OCI-LY1 (cell line): ENCODE data around the gene ZNF609.

Experiments used
- H2AFZ ChIP-seq: fragments of 200-600 bp; sonication (generic), shearing (Covaris generic); 2 replicates; pipeline ENCODE4 v1.6.0; 2014; ENCODE audit warnings: antibody characterized with exemption, mild to moderate bottlenecking, low read length
- H3F3A ChIP-seq: fragments of 200-600 bp; sonication (generic), shearing (Covaris generic); 2 replicates; pipeline ENCODE4 v1.6.0; 2014; ENCODE audit warnings: mild to moderate bottlenecking, antibody characterized with exemption, low read length, moderate library complexity; ENCODE audit not compliant: insufficient read depth
- H3K27ac ChIP-seq: fragments of 200-600 bp; sonication (generic); 2 replicates; pipeline ENCODE4 v1.5.1; 2014; ENCODE audit warnings: low read length, mixed run types, mild to moderate bottlenecking, low read depth; ENCODE audit not compliant: poor library complexity, severe bottlenecking
- H3K27me3 ChIP-seq: fragments of 200-600 bp; sonication (generic); 2 replicates; pipeline ENCODE4 v1.6.0; 2014; ENCODE audit warnings: antibody characterized with exemption, mild to moderate bottlenecking, low read length, moderate library complexity; ENCODE audit not compliant: insufficient read depth
- H3K36me3 ChIP-seq: fragments of 200-600 bp; sonication (generic); 2 replicates; pipeline ENCODE4 v1.6.1; 2014; ENCODE audit warnings: mild to moderate bottlenecking, antibody characterized with exemption, low read length, moderate library complexity, mixed read lengths; ENCODE audit not compliant: insufficient read depth
- H3K4me1 ChIP-seq: fragments of 200-600 bp; sonication (generic); 2 replicates; pipeline ENCODE4 v1.5.1; 2014; ENCODE audit warnings: mild to moderate bottlenecking, low read length, moderate library complexity; ENCODE audit not compliant: insufficient read depth, severe bottlenecking
- H3K4me2 ChIP-seq: fragments of 200-600 bp; sonication (generic), shearing (Covaris generic); 2 replicates; pipeline ENCODE4 v1.6.1; 2014; ENCODE audit warnings: low read length
- H3K4me3 ChIP-seq: fragments of 200-600 bp; sonication (generic); 2 replicates; pipeline ENCODE4 v1.5.1; 2014; ENCODE audit warnings: low read length, low read depth, mild to moderate bottlenecking, mixed read lengths; ENCODE audit not compliant: poor library complexity, severe bottlenecking
- H3K79me2 ChIP-seq: fragments of 200-600 bp; shearing (Covaris generic); 2 replicates; pipeline ENCODE4 v1.6.1; 2016; ENCODE audit warnings: mixed run types, low read length, mixed read lengths; ENCODE audit not compliant: insufficient read depth
- H3K9ac ChIP-seq: fragments of 200-600 bp; sonication (generic), shearing (Covaris generic); 2 replicates; pipeline ENCODE4 v1.6.1; 2014; ENCODE audit warnings: mild to moderate bottlenecking, low read length, mixed read lengths
- H3K9me2 ChIP-seq: fragments of 200-600 bp; sonication (generic), shearing (Covaris generic); 2 replicates; pipeline ENCODE4 v1.6.1; 2014; ENCODE audit warnings: low read depth, mild to moderate bottlenecking, low read length, mixed read lengths
- H3K9me3 ChIP-seq: fragments of 200-600 bp; shearing (Covaris generic); 2 replicates; pipeline ENCODE4 v1.6.1; 2014; ENCODE audit warnings: low read length, mixed read lengths
- H4K20me1 ChIP-seq: fragments of 200-600 bp; sonication (generic), shearing (Covaris generic); 2 replicates; pipeline ENCODE4 v1.6.0; 2016; ENCODE audit warnings: mild to moderate bottlenecking, low read length; ENCODE audit not compliant: insufficient read depth
- CTCF ChIP-seq: fragments of 200-600 bp; sonication (generic), shearing (Covaris generic); IDR thresholded peaks from 2 replicates; pipeline ENCODE4 v1.5.1; 2017; ENCODE audit warnings: mild to moderate bottlenecking, antibody characterized with exemption, low read length, moderate library complexity, mixed read lengths
- EZH2 ChIP-seq: fragments of 200-600 bp; sonication (generic), shearing (Covaris generic); IDR thresholded peaks from 2 replicates; pipeline ENCODE4 v1.8.0; 2017; ENCODE audit warnings: borderline replicate concordance, mixed run types, mild to moderate bottlenecking, antibody characterized with exemption, low read length, moderate library complexity, mixed read lengths

The ZNF609 gene

GRCh38 chr15:64507293-64507802 lies 47.0 kb downstream of the ZNF609 start:
- H3K9ac ChIP-seq: peak overlapping the region; percentile 6; the same call in 1 of the 2 replicates

GRCh38 chr15:64507845-64508244 lies 47.5 kb downstream of the ZNF609 start:
- no peak overlapping the region for H3K4me3 ChIP-seq
- no peaks in the 10 kb centered on the region for H3K9me3 ChIP-seq
- peaks cover 42% of the 10 kb centered on the region for H3K4me1 ChIP-seq
- peaks cover 44% of the 10 kb centered on the region for H3K79me2 ChIP-seq
- H3F3A ChIP-seq: peaks cover 4% of the 10 kb centered on the region; the same call in 1 of the 2 replicates
- TF ChIP-seq EZH2: no peak
- TF ChIP-seq CTCF: no peak
- peak overlapping the region; percentile 57 for H3K4me2 ChIP-seq
- no peak overlapping the region for H3K9ac ChIP-seq
- H2AFZ ChIP-seq: no peak overlapping the region
- peaks cover 29% of the 10 kb centered on the region; the same call in 1 of the 2 replicates for H3K36me3 ChIP-seq
- H3K27ac ChIP-seq: peak overlapping the region; percentile 58
- no peaks in the 10 kb centered on the region for H3K27me3 ChIP-seq
- H4K20me1 ChIP-seq: no peaks in the 10 kb centered on the region
- no peaks in the 10 kb centered on the region for H3K9me2 ChIP-seq

More at GRCh38 chr15:64507293-64507802, 47.0 kb downstream of the ZNF609 start:
- no peaks in the 10 kb centered on the region for H3K9me3 ChIP-seq
- no peaks in the 10 kb centered on the region for H3K27me3 ChIP-seq
- no peaks in the 10 kb centered on the region for H3K9me2 ChIP-seq
- H3F3A ChIP-seq: peaks cover 4% of the 10 kb centered on the region; the same call in 1 of the 2 replicates
- H4K20me1 ChIP-seq: no peaks in the 10 kb centered on the region
- H3K79me2 ChIP-seq: peaks cover 43% of the 10 kb centered on the region
- peaks cover 47% of the 10 kb centered on the region for H3K4me1 ChIP-seq
- H3K36me3 ChIP-seq: peaks cover 33% of the 10 kb centered on the region; the same call in 1 of the 2 replicates
- H3K4me3 ChIP-seq: peak overlapping the region; percentile 4
- H2AFZ ChIP-seq: no peak overlapping the region
- H3K27ac ChIP-seq: peak overlapping the region; percentile 58
- H3K4me2 ChIP-seq: peak overlapping the region; percentile 57
- TF ChIP-seq EZH2 (no peak), CTCF (no peak)

GRCh38 chr15:64513823-64514222 lies 53.4 kb downstream of the ZNF609 start:
- H3F3A ChIP-seq: no peaks in the 10 kb centered on the region
- TF ChIP-seq EZH2: no peak
- TF ChIP-seq CTCF: no peak
- H3K79me2 ChIP-seq: peaks cover 53% of the 10 kb centered on the region
- H3K4me1 ChIP-seq: peaks cover 13% of the 10 kb centered on the region
- no peak overlapping the region for H2AFZ ChIP-seq
- H3K4me2 ChIP-seq: no peak overlapping the region
- no peaks in the 10 kb centered on the region for H3K27me3 ChIP-seq
- H3K36me3 ChIP-seq: peaks cover 32% of the 10 kb centered on the region; the same call in 1 of the 2 replicates
- no peaks in the 10 kb centered on the region for H4K20me1 ChIP-seq
- no peak overlapping the region for H3K9ac ChIP-seq
- H3K9me2 ChIP-seq: no peaks in the 10 kb centered on the region
- no peaks in the 10 kb centered on the region for H3K9me3 ChIP-seq
- H3K4me3 ChIP-seq: no peak overlapping the region
- no peak overlapping the region for H3K27ac ChIP-seq
